MM.1S (cell line): ENCODE data around the gene ACKR1.

Source experiments
- CTCF ChIP-seq: fragments of 300-600 bp; sonication (generic); IDR thresholded peaks from 2 replicates; pipeline ENCODE4 v1.5.1; 2016; ENCODE audit warnings: antibody characterized with exemption, low read length, mixed read lengths
- EZH2 ChIP-seq: fragments of 300-600 bp; sonication (generic); optimal IDR thresholded peaks from 2 replicates; pipeline ENCODE3; 2017; ENCODE audit warnings: low read depth, mild to moderate bottlenecking, antibody characterized with exemption, low read length, mixed read lengths
- EZH2phosphoT487 ChIP-seq: fragments of 300-600 bp; sonication (generic); IDR thresholded peaks from 2 replicates; pipeline ENCODE4 v1.6.1; 2018; ENCODE audit warnings: antibody characterized with exemption, low read length

DNA sequence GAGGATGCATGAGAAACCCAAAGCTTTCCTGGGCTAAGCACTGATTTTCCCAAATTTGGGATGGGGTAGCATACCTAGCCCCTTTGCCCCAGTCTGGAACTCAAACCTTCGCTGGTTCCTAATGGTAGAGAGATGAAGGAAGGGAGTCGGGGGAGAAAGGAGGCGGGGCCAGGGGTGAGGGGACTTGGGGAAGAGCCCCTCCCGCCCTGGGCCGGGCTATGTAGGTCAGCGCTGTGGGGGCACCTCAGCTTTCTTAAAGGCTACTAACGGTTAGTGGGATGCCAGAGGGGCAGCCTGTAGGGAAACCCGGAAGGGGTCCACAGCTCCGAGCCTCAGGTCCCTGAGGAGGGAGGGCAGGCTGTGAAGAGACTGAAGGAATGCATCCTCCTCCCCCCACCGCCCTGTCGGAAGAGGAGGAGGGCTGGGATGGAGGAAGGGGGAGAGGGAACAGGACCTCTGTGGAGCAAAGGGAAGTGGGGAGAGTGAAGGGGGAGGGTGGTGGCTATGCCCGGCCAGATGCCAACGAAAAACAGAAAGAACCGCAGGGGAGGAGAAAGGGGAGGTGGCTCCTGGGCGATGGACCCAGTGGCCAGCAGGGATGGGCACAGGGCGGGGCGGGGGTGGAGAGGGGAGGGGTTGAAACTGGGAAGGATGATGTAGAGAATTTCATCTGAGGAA lies 31.9 kb upstream of the ACKR1 start:
- TF ChIP-seq CTCF, result no peak
- TF ChIP-seq EZH2, result no peak
- no peak for TF ChIP-seq EZH2phosphoT487
